Measurements from ENCODE around the gene BICDL2. TPM values are rescaled to one million over a fixed set of nuclear protein-coding genes. Genes with fewer than 3 reads are reported as not detected.
A peak's percentile ranks its signal among the peaks of the same experiment; 100 is the strongest.
"Not testable (repeated sequence)": the region's sequence is repeated elsewhere in the genome, so short reads cannot be mapped to it uniquely, and the experiment has no call there.

Gene BICDL2, protein sequence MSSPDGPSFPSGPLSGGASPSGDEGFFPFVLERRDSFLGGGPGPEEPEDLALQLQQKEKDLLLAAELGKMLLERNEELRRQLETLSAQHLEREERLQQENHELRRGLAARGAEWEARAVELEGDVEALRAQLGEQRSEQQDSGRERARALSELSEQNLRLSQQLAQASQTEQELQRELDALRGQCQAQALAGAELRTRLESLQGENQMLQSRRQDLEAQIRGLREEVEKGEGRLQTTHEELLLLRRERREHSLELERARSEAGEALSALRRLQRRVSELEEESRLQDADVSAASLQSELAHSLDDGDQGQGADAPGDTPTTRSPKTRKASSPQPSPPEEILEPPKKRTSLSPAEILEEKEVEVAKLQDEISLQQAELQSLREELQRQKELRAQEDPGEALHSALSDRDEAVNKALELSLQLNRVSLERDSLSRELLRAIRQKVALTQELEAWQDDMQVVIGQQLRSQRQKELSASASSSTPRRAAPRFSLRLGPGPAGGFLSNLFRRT
- 40.5 and 50.1 TPM in 2 replicates for total RNA-seq (2014; rRNA removed; shearing (Covaris generic))

DNA sequence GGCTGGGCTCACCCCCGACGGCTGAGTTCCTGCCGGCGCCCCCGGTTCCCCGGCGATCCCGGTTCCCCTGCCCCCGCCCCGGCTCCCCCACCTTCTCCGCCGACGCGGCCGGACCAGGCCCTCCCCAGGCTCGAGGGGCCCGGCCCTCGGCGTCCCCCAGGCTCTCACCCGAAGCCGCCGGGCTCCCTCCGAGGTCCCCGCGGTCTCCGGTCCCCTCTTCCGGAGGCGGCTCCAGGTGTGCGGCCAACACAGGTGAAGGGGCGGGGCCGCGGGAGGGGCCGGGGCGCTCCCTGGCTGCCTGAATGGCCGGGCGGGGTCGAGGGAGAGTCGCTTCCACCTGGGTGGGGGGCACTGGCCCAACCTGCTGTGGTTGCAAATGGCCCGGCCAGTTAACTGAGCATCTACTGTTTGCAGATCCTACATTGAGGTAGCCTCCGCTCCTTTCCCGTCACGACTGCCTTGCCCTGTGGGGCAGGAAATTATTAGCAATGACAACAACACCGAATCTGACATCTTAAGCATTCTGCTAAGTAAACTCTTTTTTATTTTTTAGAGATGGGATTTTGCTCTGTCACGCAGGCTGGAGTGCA, at the start of gene BICDL2:
Gene BICDL2 (minus strand): TSS at position 219 of the 590 bp plus-strand sequence. CDS start 1,448 bp downstream, outside the sequence.
- peak; percentile 51 for DNase-seq (ENCODE audit: low spot score)

DNA sequence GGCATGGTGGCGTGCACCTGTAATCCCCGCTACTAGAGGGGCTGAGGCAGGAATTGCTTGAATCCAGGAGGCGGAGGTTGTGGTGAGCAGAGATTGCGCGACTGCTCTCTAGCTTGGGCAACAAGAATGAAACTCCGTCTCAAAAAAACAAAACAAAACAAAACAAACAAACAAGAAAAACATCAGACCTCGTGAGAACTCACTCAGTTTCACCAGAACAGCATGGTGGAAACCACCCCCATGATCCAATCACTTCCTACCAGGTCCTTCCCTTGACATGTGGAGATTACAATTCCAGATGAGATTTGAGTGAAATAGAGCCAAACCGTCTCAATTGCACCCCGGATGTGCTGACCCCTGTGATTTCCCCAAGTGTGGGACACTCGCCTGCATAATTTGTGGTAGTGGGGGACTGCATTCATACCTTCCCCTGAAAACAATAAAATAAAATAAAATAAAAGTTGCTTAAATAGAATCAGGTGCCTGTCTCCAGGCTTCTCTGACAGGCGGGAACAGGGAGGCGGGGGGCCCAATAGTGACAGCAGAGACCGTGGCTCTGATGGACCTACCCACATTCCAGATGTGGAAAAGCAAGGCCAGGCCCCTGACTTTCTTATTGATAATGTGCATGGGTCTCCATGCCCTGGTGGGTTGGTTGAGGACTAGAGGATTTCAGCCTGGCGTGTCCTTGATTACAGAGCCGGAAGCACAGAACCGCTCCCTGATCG, 49.3 kb upstream of the BICDL2 start:
- DNase-seq (ENCODE audit: low spot score): no peak

DNA sequence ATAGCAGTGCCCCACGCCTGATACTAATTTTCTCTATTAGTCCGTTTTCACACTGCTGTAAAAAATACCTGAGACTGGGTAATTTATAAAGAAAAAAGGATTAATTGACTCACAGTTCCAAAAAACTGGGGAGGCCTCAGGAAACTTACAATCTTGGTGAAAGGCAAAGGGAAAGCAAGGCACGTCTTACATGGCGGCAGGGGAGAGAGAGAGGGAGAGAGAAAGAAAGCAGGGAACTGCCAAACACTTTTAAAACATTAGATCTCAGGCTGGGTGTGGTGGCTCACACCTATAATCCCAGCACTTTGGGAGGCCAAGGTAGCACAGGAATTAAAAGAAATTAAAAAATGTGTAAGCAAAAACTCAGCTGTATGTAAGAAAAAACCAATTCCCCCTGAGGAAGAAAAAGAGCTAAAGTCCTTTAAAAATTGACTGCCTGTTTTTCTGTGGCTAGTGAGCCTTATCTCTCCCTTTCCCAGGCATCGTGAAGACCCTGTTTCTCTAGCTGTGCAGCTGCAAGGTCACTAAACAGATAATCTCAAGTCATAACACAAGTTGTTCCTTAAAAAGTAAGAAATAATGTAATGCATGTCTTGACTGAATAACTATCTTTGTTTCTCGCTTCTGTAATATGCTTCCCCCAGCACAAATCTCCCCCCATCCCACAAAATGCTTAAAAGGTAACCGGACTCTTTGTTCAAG, 48.4 kb upstream of the BICDL2 start:
- no peak for DNase-seq (ENCODE audit: low spot score)

DNA sequence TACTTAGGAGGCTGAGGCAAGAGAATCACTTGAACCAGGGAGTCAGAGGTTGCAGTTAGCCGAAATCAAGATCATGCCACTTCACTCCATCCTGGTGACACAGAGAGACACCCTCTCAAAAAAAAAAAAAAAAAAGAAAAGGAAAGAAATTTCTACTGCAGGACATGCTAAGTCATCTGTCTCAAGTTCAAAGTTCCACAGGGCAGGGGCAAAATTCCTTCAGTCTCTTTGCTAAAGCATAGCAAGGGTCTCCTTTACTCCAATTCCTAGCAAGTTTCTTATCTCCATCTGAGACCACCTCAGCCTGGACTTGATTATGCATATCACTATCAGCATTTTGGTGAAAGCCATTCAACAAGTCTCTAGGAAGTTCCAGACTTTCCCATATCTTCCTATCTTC, 47.7 kb upstream of the BICDL2 start:
- no peak for DNase-seq (ENCODE audit: low spot score)

DNA sequence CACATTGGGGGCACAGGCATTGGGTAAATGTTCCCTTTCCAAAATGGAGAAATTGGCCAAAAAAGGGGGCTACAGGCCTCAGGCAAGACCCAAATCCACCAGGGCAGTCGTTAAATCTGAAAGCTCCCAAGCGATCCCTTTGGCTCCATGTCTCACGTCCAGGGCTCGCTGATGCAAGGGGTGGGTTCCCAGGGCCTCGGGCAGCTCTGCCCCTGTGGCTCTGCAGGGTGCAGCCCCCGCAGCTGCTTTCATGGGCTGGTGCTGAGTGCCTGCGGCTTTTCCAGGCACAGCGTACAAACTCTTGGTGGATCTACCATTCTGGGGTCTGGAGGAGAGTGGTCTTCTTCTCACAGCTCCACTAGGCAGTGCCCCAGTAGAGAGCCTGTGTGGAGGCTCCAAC, 46.7 kb upstream of the BICDL2 start:
- DNase-seq (ENCODE audit: low spot score): not testable (repeated sequence)

DNA sequence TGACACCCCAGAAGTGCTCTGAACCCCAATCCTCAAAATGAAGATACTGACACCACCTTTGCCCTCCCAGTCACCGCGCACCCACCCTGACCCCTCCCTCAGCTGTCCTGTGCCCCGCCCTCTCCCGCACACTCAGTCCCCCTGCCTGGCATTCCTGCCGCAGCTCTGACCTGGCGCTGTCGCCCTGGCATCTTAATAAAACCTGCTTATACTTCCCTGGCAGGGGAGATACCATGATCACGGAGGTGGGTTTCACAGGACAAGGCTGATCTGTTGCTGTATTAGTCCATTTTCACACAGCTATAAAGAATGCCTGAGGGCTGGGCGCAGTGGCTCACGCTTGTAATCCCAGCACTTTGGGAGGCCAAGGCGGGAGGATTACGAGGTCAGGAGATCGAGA, 45.2 kb upstream of the BICDL2 start:
- not testable (repeated sequence) for DNase-seq (ENCODE audit: low spot score)

DNA sequence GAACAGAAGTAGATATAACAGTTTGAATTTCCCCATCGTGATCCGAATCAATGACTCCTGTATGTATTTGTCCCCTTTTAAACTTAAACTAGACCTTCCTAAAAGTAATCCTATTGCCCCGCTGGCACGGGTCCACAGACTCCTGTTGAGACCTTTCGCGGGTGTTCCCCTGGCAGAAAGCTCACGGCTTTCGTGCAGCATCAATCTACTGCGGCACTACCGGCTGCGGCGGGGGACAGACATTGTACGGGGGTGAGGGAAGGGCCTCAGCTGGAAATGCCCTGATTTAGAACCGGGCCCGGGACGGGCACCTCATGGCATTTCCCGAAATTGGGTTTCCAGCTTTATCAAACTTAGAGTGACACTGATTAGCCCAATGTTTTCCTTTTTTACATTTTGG, 43.3 kb upstream of the BICDL2 start:
- no peak for DNase-seq (ENCODE audit: low spot score)

DNA sequence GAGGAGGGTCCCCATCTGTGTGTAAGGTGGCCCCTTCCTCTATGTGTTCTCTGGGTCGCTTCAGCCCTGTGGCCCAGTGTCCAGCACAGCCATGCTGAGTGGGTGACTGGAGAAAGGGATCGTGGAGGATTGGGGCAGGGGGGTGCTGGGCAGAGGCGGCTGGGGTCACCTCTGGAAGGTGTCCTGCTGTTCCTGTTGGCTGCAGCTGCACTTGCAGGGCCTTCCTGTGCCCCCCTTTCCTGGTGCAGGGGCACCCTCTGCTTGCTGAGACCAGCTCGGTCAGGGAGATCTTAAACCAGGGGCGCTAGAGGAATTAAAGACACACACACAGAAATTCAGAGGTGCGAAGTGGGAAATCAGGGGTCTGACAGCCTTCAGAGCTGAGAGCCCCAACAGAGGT, 39.8 kb upstream of the BICDL2 start:
- no peak for DNase-seq (ENCODE audit: low spot score)

DNA sequence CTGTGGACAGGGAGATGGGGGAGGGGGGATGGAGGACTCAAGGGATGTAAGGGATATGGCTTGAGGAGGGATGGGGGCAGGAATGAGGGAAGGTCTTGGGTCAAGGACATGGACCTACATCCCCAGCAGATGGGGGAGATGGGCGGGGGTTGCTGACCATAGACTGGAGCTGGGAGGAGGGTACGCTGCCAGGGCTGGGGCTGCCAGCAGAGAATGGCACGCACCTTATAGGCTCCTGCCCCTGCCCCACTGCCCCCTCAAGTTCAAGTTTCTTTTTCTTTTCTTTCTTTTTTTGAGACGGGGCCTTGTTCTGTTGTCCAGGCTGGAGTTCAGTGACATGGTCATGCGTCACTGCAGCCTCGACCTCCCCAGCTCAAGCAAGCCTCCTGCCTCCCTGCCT, 39.2 kb upstream of the BICDL2 start:
- DNase-seq (ENCODE audit: low spot score): not testable (repeated sequence)

DNA sequence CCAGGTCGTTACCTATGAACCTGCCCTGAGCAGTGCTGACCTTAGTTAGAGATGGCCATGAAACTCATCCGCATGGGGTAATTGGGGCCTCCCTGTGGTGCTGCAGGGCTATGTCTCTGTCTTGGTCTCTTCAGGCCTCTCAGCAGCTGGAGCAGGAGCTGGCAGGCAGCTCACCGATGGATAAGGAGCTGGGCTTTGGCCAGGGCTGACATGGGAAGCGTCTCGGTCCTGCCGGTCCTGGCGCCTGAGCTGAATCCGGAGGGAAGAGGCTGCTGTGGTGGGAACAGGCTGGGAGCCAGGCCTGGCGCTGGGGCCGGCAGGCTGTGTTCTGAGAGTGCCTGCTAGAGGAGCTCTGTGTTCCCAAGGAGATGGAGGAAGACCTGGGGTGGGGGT, 38.8 kb upstream of the BICDL2 start:
- DNase-seq (ENCODE audit: low spot score): no peak

DNA sequence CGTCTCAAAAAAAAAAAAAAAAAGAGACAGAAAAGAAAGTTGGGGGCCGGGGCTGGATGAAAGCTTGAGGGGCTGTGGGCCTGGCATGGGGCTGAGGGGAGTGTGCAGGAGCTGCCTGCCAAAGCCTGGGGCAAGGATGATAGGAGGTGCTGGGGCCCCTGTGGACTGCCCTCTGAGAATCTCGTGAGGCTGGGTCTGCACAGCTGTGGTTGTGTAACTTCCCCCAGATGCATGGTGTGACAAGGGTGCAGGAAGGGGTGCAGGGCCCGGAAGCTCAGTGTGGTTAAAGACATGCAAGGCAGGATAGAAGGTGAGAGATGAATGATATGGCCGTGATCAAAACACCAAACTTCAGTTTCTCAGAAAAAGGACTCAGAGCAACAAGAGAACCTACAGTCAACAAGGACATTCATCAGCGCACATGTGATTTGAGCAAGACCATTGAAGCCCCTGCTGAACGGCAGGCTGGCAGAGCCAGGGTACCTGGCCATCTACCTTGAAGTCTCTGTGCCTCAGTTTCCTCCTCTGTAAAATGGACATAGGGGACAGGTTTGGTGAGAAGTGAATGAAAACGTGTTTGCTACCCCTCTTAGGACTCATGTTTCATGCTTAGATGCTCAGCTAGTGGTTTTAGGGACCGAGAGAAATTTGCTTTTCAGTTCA, 38.2 kb upstream of the BICDL2 start:
- DNase-seq (ENCODE audit: low spot score): no peak

DNA sequence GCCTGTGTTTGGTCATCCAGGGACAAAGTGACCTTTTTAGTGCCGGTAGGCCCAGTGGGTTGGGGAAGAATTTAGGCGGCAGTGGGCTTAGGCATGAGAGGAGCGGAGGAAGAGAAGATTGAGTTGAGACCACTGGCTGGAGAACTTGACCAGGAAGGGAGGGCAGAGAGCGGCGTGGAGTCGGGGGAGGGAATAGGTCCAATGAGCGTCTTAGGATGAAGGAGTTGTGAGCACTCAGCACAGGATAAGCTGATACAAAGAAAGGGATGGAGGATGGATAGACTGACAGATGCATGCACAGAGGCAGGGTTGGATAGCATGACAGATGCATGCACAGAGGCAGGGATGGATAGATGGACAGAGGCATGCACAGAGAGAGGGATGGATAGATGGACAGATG, 36.7 kb upstream of the BICDL2 start:
- no peak for DNase-seq (ENCODE audit: low spot score)

DNA sequence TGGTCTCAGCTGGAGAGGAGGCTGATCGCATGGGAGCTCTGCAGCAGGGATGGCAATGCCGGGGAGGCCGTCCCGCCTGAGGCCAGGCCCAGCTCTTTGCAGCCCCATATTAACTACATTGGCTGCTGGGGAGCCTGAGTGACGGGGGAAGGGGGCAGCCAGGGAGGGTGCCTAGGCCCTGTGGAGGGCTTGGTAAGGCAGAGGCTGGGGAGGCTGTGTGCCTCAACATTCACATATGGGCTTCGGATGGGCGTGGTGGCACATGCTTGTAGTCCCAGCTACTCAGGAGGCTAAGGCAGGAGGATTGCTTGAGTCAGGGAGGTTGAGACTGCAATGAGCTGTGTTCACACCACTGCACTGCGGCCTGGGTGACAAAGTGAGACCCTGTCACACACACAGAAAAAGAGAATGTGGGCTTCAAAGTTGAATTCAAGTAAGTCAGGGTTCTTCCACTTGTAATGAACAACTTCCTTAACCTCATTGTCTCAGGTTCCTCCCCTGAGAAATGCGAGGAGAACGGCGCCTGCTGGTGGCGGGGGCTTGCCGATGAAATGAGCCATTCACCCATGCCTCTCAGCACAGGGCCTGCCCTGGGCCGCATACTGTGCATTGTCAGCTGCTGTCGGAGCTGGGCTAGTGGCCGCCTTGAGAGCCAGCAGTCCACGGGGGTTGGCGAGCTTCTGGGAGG, 36.0 kb upstream of the BICDL2 start:
- not testable (repeated sequence) for DNase-seq (ENCODE audit: low spot score)

DNA sequence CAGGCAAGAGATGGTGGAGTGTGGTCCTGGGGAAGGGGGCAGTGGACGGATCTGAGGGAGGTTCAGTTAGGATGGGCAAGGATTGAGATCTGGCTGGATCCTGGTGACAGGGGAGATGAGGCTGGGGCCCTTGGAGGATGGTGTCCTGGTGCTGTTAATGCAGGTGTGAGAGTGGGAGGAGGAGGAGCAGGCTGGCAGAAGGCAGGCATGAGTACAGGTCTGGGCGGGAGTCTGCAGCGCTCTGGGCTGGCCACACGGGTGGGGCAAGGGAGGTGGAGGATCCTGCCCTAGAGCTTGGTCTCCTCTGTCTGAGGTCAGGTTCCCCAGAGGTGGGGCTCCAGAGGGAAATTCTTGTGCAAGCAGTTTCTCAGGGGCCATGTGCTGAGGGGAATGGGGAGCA, 35.4 kb upstream of the BICDL2 start:
- not testable (repeated sequence) for DNase-seq (ENCODE audit: low spot score)

DNA sequence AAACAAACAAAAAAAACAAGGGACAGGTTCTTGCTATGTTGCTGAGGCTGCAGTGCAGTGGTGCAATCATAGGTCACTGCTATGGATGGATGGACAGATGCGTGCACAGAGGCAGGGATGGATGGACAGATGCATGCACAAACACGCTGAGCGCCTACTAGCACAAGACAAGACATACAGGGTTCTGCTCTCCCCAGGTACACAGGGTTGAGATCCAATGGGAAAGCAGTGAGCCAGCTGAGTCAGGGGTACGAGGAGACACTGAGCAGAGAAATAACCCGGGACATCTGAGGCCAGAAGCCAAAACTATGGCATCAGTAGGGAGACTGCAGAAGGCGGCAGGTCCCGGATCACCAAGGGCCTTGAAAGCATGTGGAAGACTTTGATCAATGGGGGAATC, 34.9 kb upstream of the BICDL2 start:
- no peak for DNase-seq (ENCODE audit: low spot score)

DNA sequence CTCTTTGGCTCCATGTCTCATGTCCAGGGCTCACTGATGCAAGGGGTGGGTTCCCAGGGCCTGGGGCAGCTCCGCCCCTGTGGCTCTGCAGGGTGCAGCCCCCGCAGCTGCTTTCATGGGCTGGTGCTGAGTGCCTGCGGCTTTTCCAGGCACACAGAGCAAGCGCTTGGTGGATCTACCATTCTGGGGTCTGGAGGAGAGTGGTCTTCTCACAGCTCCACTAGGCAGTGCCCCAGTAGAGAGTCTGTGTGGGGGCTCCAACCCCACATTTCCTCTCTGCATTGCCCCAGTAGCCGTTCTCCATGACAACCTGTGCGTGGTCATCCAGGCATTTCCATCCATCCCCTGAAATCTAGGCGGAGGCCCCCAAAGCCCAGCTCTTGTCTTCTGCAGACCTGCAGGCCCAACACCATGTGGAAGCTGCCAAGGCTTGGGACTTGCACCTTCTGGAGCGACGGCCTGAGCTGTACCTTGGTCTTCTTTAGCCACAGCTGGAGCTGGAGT, 33.9 kb upstream of the BICDL2 start:
- no peak for DNase-seq (ENCODE audit: low spot score)

DNA sequence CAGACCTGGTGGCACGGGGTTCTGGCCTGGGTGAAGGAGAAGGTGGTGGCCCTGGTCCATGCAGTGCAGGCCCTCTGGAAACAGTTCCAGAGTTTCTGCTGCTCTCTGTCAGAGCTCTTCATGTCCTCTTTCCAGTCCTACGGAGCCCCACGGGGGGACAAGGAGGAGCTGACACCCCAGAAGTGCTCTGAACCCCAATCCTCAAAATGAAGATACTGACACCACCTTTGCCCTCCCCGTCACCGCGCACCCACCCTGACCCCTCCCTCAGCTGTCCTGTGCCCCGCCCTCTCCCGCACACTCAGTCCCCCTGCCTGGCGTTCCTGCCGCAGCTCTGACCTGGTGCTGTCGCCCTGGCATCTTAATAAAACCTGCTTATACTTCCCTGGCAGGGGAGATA, 32.4 kb upstream of the BICDL2 start:
- not testable (repeated sequence) for DNase-seq (ENCODE audit: low spot score)

DNA sequence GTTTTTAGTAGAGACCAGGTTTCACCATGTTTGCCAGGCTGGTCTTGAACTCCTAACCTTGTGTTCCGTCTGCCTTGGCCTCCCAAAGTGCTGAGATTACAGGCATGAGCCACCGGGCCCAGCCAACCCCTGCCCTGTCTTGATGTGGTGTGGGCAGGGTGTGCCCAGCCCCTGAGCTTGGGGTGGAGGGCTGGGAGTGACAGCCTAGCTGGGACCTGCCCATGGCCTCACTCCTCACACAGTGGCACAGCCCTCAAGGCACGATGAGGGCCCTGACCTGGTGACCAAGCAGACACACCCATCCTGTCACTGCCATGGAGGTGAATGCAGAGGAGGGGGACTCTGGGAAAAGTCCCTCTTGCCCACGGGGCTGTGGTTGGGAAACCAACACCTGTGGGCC, 31.7 kb upstream of the BICDL2 start:
- DNase-seq (ENCODE audit: low spot score): no peak

DNA sequence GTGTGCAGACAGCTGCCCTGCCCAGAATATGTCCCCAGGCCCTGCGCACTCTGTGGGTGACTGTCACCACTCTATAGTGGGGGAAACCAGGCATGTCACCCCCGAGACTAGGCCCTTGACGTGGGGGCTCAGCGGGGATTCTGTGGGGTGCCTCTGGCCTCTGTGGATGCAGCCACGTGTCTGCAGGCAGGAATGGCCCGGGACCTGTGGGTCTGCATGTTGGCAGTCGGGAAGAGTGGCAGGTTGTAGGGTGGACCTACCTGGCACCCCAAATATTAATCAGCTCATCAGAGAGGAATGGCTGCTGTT, 29.6 kb upstream of the BICDL2 start:
- no peak for DNase-seq (ENCODE audit: low spot score)

DNA sequence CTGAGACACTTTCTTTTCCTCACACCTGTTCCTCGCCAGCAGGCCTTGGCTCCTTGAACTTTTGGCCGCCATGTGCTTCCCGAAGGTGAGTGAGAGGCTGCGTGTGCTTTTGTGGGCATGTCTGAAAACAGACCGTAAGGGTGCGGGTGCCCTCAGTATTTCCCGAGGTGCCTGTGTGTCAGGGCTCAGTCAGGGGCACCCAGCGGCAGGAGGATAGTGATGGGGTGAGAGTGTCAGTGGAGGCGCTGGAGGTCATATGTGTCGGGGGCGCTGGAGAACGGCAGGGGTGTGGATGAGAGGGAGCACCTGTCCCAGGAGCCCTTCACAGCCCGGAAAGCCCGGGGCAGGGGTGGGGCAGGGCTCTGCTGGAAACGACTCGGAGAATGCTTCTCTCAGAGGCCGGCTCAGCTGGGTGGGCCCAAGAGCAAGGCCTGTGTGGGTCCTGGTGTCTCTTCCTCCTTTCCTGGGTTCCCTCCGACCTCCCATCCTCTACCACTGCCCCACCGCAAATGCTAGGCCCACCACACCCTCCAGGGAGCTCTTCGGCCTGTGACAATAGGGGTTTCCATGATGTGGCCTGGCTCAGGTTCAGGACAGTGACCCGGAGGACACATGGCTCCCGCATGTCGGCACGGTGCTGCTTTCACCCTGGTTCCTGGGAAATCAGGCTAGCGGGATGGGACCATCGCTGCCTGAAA, 29.1 kb upstream of the BICDL2 start:
- no peak for DNase-seq (ENCODE audit: low spot score)

All from HT-29 (cell line).